ENCODE results near the gene RFT1. TPM values are rescaled to one million over a fixed set of nuclear protein-coding genes. Genes with fewer than 3 reads are reported as not detected.

RFT1 gene
- total and polyA plus RNA-seq, 9 donors, result 8.2 to 15.4 (median 11.6) TPM

Other genes with a start within 250 kb of the RFT1 start
- 6.0 TPM for gene STIMATE, start 232.9 kb downstream of the RFT1 start, total RNA-seq
- gene STIMATE, start 232.9 kb downstream of the RFT1 start, polyA plus RNA-seq (ENCODE audit: insufficient read depth in 1 of 8, insufficient read length in 8 of 8, low replicate concordance in 1 of 8), result 1 to 10 TPM; 6.4 to 10.0 (median 8.0) TPM
- gene SFMBT1, start 84.4 kb downstream of the RFT1 start, total RNA-seq, result 7.3 TPM
- gene SFMBT1, start 84.4 kb downstream of the RFT1 start, polyA plus RNA-seq (ENCODE audit: insufficient read depth in 1 of 8, insufficient read length in 8 of 8, low replicate concordance in 1 of 8), result 1 to 10 TPM; 5.0 to 8.4 (median 6.7) TPM
- 1.5 TPM for gene PRKCD, start 30.8 kb upstream of the RFT1 start, total RNA-seq
- gene PRKCD, start 30.8 kb upstream of the RFT1 start, polyA plus RNA-seq (ENCODE audit: insufficient read depth in 1 of 8, insufficient read length in 8 of 8, low replicate concordance in 1 of 8), result 10 to 100 TPM in 2 of 8 donors, 1 to 10 TPM in 6; 6.4 to 11.8 (median 8.4) TPM
- 29.1 TPM for gene TKT, start 125.6 kb upstream of the RFT1 start, total RNA-seq
- 10 to 100 TPM; 28.8 to 49.5 (median 39.1) TPM for gene TKT, start 125.6 kb upstream of the RFT1 start, polyA plus RNA-seq (ENCODE audit: insufficient read depth in 1 of 8, insufficient read length in 8 of 8, low replicate concordance in 1 of 8)
- 13.6 TPM for gene DCP1A, start 217.1 kb upstream of the RFT1 start, total RNA-seq
- 10 to 100 TPM; 14.6 to 18.5 (median 16.5) TPM for gene DCP1A, start 217.1 kb upstream of the RFT1 start, polyA plus RNA-seq (ENCODE audit: insufficient read depth in 1 of 8, insufficient read length in 8 of 8, low replicate concordance in 1 of 8)